ENCODE results near the gene CACNA2D3. TPM values are rescaled to one million over a fixed set of nuclear protein-coding genes. Genes with fewer than 3 reads are reported as not detected.

CACNA2D3 gene
- total and polyA plus RNA-seq, 3 experiments from 2014 or later = not detected

GRCh38 chr3:54520060-54520459 is 397.7 kb downstream of the CACNA2D3 start:
- ChIA-PET POLR2A (no interaction called here), CTCF (no interaction called here)
- Histone ChIP-seq H3K4me3 (ENCODE audit: low read length) (no peak overlapping the region), H3K27ac (ENCODE audit: low read depth, low read length) (no peak overlapping the region), H3K4me1 (ENCODE audit: insufficient read depth, low read length) (no peaks in the 10 kb centered on the region), H3K9me3 (ENCODE audit: low read length) (no peaks in the 10 kb centered on the region), H3K27me3 (ENCODE audit: insufficient read depth, low read length, poor library complexity, severe bottlenecking) (no peaks in the 10 kb centered on the region), H3K36me3 (ENCODE audit: insufficient read depth, low read length) (no peaks in the 10 kb centered on the region)
- no peak overlapping the region for H3K4me3 Mint-ChIP-seq
- peaks cover 3 to 22% (median 8%) of the 10 kb centered on the region in 5 donors for H3K9me3 Mint-ChIP-seq
- no peaks in the 10 kb centered on the region for H3K27me3 Mint-ChIP-seq
- H3K27ac Mint-ChIP-seq = no peak overlapping the region
- no peaks in the 10 kb centered on the region for H3K36me3 Mint-ChIP-seq
- H3K4me1 Mint-ChIP-seq = no peaks in the 10 kb centered on the region
- no peak for DNase-seq

DNA sequence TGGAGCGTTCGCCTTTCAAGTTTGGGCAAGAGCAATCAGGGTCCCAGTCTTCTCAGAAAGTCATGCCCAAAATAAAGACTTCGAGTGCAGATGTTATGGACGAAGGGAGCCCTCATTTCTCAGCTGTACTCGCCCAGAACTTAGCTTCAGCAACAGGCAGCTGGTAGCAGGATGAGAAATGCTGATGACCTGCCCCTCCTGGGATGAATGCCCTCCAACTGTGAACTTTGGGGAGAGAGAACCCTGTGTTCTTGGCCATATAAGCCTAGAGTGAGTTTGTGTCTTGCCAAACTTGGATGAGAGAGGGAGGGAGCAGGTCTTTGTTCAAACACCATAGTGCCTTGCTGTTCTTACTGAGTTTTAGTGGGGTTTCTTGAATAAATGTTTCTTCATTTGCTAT is 405.2 kb downstream of the CACNA2D3 start:
- Histone ChIP-seq H3K36me3 (ENCODE audit: insufficient read depth, low read length) (no peaks in the 10 kb centered on the region), H3K27me3 (ENCODE audit: insufficient read depth, low read length, poor library complexity, severe bottlenecking) (no peaks in the 10 kb centered on the region), H3K4me3 (ENCODE audit: low read length) (no peak overlapping the region), H3K27ac (ENCODE audit: low read depth, low read length) (no peak overlapping the region), H3K9me3 (ENCODE audit: low read length) (no peaks in the 10 kb centered on the region), H3K4me1 (ENCODE audit: insufficient read depth, low read length) (no peaks in the 10 kb centered on the region)
- POLR2A ChIA-PET = no interaction called here
- Mint-ChIP-seq H3K4me1 (no peaks in the 10 kb centered on the region), H3K9me3 (peaks cover 9 to 29% (median 15%) of the 10 kb centered on the region in 5 donors), H3K27ac (no peak overlapping the region), H3K4me3 (no peak overlapping the region), H3K36me3 (no peaks in the 10 kb centered on the region), H3K27me3 (no peaks in the 10 kb centered on the region)
- CTCF ChIA-PET = no interaction called here
- no peak for DNase-seq

DNA sequence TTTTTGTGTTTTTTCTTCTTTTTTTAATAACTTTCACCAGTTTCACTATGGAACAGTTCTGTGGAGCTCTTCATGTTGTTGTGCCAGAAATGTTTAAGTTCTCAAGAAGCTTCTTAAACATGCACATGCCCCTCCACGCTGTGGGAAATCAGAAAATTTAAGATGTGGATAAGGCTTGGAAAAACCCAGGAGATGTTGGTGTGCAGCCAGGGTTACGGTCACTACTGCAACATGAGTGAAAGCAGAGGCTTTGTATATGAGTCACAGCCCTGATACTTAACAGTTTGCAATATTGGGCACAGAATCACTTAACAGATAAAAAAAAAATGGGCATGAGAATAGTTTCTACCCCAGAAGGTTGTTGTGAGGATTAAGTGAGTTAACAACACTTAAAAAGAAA is 405.6 kb downstream of the CACNA2D3 start:
- H3K36me3 Mint-ChIP-seq = no peaks in the 10 kb centered on the region
- no peak overlapping the region for H3K27ac ChIP-seq (ENCODE audit: low read depth, low read length)
- H3K27ac Mint-ChIP-seq = no peak overlapping the region
- H3K4me3 Mint-ChIP-seq = no peak overlapping the region
- H3K9me3 ChIP-seq (ENCODE audit: low read length) = no peaks in the 10 kb centered on the region
- H3K36me3 ChIP-seq (ENCODE audit: insufficient read depth, low read length) = no peaks in the 10 kb centered on the region
- no peaks in the 10 kb centered on the region for H3K27me3 Mint-ChIP-seq
- H3K9me3 Mint-ChIP-seq = peaks cover 6 to 29% (median 15%) of the 10 kb centered on the region in 5 donors
- no peak overlapping the region for H3K4me3 ChIP-seq (ENCODE audit: low read length)
- no peak for DNase-seq
- no peaks in the 10 kb centered on the region for H3K4me1 ChIP-seq (ENCODE audit: insufficient read depth, low read length)
- POLR2A ChIA-PET = no interaction called here
- H3K27me3 ChIP-seq (ENCODE audit: insufficient read depth, low read length, poor library complexity, severe bottlenecking) = no peaks in the 10 kb centered on the region
- no peaks in the 10 kb centered on the region for H3K4me1 Mint-ChIP-seq
- CTCF ChIA-PET = no interaction called here

DNA sequence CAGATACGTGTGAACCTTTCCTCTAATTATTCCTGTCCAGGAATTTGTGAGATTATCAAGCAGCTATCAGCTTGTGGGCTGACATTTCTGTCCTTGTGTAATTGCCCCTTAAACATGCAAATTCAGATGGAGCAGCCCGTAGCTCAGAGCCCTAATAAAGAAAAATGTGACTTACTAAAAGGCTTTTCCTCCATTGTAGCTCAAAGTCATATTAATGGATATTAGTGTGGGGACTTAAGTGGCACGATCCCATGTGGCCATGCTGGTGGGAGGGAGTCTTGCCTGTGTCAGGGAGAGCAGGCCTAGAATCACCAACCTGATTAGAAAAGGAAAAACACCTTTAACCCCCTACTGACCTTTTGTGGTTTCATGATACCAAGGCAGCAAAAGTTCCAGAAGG is 406.3 kb downstream of the CACNA2D3 start:
- H3K27ac ChIP-seq (ENCODE audit: low read depth, low read length) = no peak overlapping the region
- ChIA-PET POLR2A (no interaction called here), CTCF (no interaction called here)
- H3K27ac Mint-ChIP-seq = no peak overlapping the region
- H3K36me3 ChIP-seq (ENCODE audit: insufficient read depth, low read length) = no peaks in the 10 kb centered on the region
- H3K4me3 Mint-ChIP-seq = no peak overlapping the region
- H3K36me3 Mint-ChIP-seq = no peaks in the 10 kb centered on the region
- DNase-seq = no peak
- H3K27me3 ChIP-seq (ENCODE audit: insufficient read depth, low read length, poor library complexity, severe bottlenecking) = no peaks in the 10 kb centered on the region
- no peaks in the 10 kb centered on the region for H3K4me1 Mint-ChIP-seq
- no peaks in the 10 kb centered on the region for H3K27me3 Mint-ChIP-seq
- H3K4me1 ChIP-seq (ENCODE audit: insufficient read depth, low read length) = no peaks in the 10 kb centered on the region
- no peak overlapping the region for H3K4me3 ChIP-seq (ENCODE audit: low read length)
- H3K9me3 Mint-ChIP-seq = peaks cover 6 to 25% (median 15%) of the 10 kb centered on the region in 5 donors
- no peaks in the 10 kb centered on the region for H3K9me3 ChIP-seq (ENCODE audit: low read length)

- H3K27ac ChIP-seq (ENCODE audit: low read depth, low read length) = no peak overlapping the region
- H3K4me3 Mint-ChIP-seq = no peak overlapping the region
- no peaks in the 10 kb centered on the region for H3K4me1 Mint-ChIP-seq
- POLR2A ChIA-PET = no interaction called here
- H3K4me1 ChIP-seq (ENCODE audit: insufficient read depth, low read length) = no peaks in the 10 kb centered on the region
- H3K4me3 ChIP-seq (ENCODE audit: low read length) = no peak overlapping the region
- no peaks in the 10 kb centered on the region for H3K36me3 ChIP-seq (ENCODE audit: insufficient read depth, low read length)
- H3K9me3 ChIP-seq (ENCODE audit: low read length) = no peaks in the 10 kb centered on the region
- CTCF ChIA-PET = no interaction called here
- H3K9me3 Mint-ChIP-seq = peaks cover 6 to 20% (median 13%) of the 10 kb centered on the region in 5 donors
- H3K27me3 Mint-ChIP-seq = no peaks in the 10 kb centered on the region
- no peak overlapping the region for H3K27ac Mint-ChIP-seq
- no peak for DNase-seq
- no peaks in the 10 kb centered on the region for H3K27me3 ChIP-seq (ENCODE audit: insufficient read depth, low read length, poor library complexity, severe bottlenecking)
- H3K36me3 Mint-ChIP-seq = no peaks in the 10 kb centered on the region
Measured at GRCh38 chr3:54530091-54530490, 407.7 kb downstream of the CACNA2D3 start.

DNA sequence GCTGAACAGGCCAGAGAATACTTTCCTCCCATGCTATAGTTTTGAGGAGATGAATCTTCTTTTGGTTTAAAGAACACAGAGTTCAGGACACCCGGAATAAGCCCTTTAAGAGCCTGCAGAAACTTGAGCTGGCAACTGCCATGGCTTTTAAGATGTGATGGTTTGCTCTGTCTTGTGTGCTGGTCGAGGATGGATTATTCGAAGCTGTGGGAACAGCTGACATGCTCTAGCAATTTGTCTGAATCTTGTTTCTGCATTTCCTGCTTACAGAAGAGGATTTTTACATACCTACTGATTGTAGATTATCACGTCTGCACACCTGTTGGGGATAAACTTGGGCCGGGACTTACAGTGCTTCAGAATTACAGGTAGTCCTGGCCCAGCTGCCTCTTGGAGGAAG is 408.6 kb downstream of the CACNA2D3 start:
- no peaks in the 10 kb centered on the region for H3K36me3 Mint-ChIP-seq

DNA sequence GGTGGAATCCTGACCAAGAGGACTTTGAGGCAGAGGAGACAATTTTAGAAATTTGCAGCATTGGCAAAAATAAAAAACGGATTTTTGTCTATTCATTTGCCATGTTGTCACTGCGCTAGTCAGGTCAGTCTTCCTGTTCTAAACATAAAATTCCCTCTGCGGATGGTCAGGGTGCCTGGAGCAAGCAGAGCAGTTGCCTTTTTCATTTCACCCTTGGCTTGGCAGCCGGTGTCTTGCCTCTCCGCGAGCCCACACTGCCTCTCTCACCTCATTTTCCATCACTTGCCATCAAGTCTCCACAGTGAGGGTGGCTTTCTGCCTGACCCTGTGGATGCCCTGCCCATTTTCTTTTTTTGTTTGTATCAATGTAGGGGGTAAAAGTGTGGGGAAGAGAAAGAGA is 409.4 kb downstream of the CACNA2D3 start:
- ChIA-PET POLR2A (no interaction called here), CTCF (no interaction called here)
- no peaks in the 10 kb centered on the region for H3K27me3 Mint-ChIP-seq
- H3K4me3 ChIP-seq (ENCODE audit: low read length) = no peak overlapping the region
- no peaks in the 10 kb centered on the region for H3K27me3 ChIP-seq (ENCODE audit: insufficient read depth, low read length, poor library complexity, severe bottlenecking)
- no peak overlapping the region for H3K4me3 Mint-ChIP-seq
- no peak overlapping the region for H3K27ac ChIP-seq (ENCODE audit: low read depth, low read length)
- H3K36me3 ChIP-seq (ENCODE audit: insufficient read depth, low read length) = no peaks in the 10 kb centered on the region
- H3K9me3 ChIP-seq (ENCODE audit: low read length) = no peaks in the 10 kb centered on the region
- H3K36me3 Mint-ChIP-seq = no peaks in the 10 kb centered on the region
- H3K4me1 Mint-ChIP-seq = no peaks in the 10 kb centered on the region
- no peaks in the 10 kb centered on the region for H3K4me1 ChIP-seq (ENCODE audit: insufficient read depth, low read length)
- H3K9me3 Mint-ChIP-seq = peaks cover 4 to 12% (median 6%) of the 10 kb centered on the region in 5 donors
- DNase-seq = no peak
- H3K27ac Mint-ChIP-seq = no peak overlapping the region

More for the DNA sequence above, 408.6 kb downstream of the CACNA2D3 start:
- Histone ChIP-seq H3K4me3 (ENCODE audit: low read length) (no peak overlapping the region), H3K27ac (ENCODE audit: low read depth, low read length) (no peak overlapping the region), H3K36me3 (ENCODE audit: insufficient read depth, low read length) (no peaks in the 10 kb centered on the region), H3K9me3 (ENCODE audit: low read length) (no peaks in the 10 kb centered on the region), H3K27me3 (ENCODE audit: insufficient read depth, low read length, poor library complexity, severe bottlenecking) (no peaks in the 10 kb centered on the region), H3K4me1 (ENCODE audit: insufficient read depth, low read length) (no peaks in the 10 kb centered on the region)
- Mint-ChIP-seq H3K9me3 (peaks cover 6 to 15% (median 7%) of the 10 kb centered on the region in 5 donors), H3K4me3 (no peak overlapping the region), H3K27ac (no peak overlapping the region), H3K27me3 (no peaks in the 10 kb centered on the region), H3K4me1 (no peaks in the 10 kb centered on the region)
- DNase-seq = no peak
- ChIA-PET CTCF (no interaction called here), POLR2A (no interaction called here)

DNA sequence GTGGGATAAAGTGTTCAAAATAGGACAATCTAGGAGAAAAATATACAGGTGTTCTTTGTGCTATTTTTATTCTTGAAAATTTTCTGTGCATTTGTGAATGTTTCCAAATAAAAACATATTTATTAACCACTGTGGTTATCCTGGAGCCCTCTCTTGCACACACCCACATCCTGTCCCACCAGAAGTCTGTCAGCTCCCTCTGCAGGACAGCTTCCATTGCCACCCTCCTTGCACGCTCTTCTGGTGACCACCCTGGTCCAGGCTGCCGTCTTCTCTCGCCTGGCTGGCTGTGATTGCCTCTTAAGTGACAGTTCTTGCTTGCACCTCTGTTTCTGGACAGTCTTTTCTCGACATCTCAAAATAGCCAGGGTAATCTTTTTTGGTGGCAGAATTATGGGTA is 411.5 kb downstream of the CACNA2D3 start:
- Mint-ChIP-seq H3K9me3 (peaks cover 0 to 5% (median 2%) of the 10 kb centered on the region in 5 donors), H3K4me3 (no peak overlapping the region), H3K36me3 (no peaks in the 10 kb centered on the region), H3K27ac (no peak overlapping the region), H3K27me3 (no peaks in the 10 kb centered on the region), H3K4me1 (no peaks in the 10 kb centered on the region)
- ChIA-PET POLR2A (no interaction called here), CTCF (no interaction called here)
- no peak for DNase-seq
- Histone ChIP-seq H3K4me3 (ENCODE audit: low read length) (no peak overlapping the region), H3K27ac (ENCODE audit: low read depth, low read length) (no peak overlapping the region), H3K27me3 (ENCODE audit: insufficient read depth, low read length, poor library complexity, severe bottlenecking) (no peaks in the 10 kb centered on the region), H3K36me3 (ENCODE audit: insufficient read depth, low read length) (no peaks in the 10 kb centered on the region), H3K9me3 (ENCODE audit: low read length) (no peaks in the 10 kb centered on the region), H3K4me1 (ENCODE audit: insufficient read depth, low read length) (no peaks in the 10 kb centered on the region)

GRCh38 chr3:54535619-54536018 is 413.3 kb downstream of the CACNA2D3 start:
- Mint-ChIP-seq H3K36me3 (no peaks in the 10 kb centered on the region), H3K4me3 (no peak overlapping the region), H3K27ac (no peak overlapping the region), H3K4me1 (no peaks in the 10 kb centered on the region), H3K27me3 (no peaks in the 10 kb centered on the region), H3K9me3 (peaks cover 0 to 6% (median 2%) of the 10 kb centered on the region in 5 donors)
- POLR2A ChIA-PET = no interaction called here
- H3K4me3 ChIP-seq (ENCODE audit: low read length) = no peak overlapping the region
- H3K9me3 ChIP-seq (ENCODE audit: low read length) = no peaks in the 10 kb centered on the region
- CTCF ChIA-PET = no interaction called here
- H3K4me1 ChIP-seq (ENCODE audit: insufficient read depth, low read length) = no peaks in the 10 kb centered on the region
- DNase-seq = no peak
- H3K36me3 ChIP-seq (ENCODE audit: insufficient read depth, low read length) = no peaks in the 10 kb centered on the region
- H3K27me3 ChIP-seq (ENCODE audit: insufficient read depth, low read length, poor library complexity, severe bottlenecking) = no peaks in the 10 kb centered on the region
- H3K27ac ChIP-seq (ENCODE audit: low read depth, low read length) = no peak overlapping the region

All from CD8-positive, alpha-beta memory T cell (primary cell).